Upper lobe of left lung (tissue), 6 donors: ENCODE measurements around the gene MSANTD1. TPM values are rescaled to one million over a fixed set of nuclear protein-coding genes. Genes with fewer than 3 reads are reported as not detected.

Experiments used
- ATAC-seq, 2 donors: fragments of 200-7000 bp; cut with Tn5 transposase; one replicate each; pipeline ENCODE4 v1.9.1; 2022; ENCODE audit warnings: mild to moderate bottlenecking in 2 of 2, moderate library complexity in 2 of 2; ENCODE audit not compliant: low FRiP score in 2 of 2
- DNase-seq, 2 donors: peaks; one replicate each; pipeline ENCODE4 v3.0.0-alpha.2; 2019 to 2020
- H3K27ac ChIP-seq, 4 donors: fragments of 200-600 bp; sonication (generic); one replicate each; pipeline ENCODE4 v1.5.1; 2016 to 2019
- H3K27me3 ChIP-seq, 4 donors: fragments of 200-600 bp; sonication (generic); one replicate each; pipeline ENCODE4 v1.5.1; 2017 to 2019
- H3K36me3 ChIP-seq, 4 donors: fragments of 200-600 bp; sonication (generic); one replicate each; pipeline ENCODE4 v1.5.1; 2016 to 2019
- H3K4me1 ChIP-seq, 4 donors: fragments of 200-600 bp; sonication (generic); one replicate each; pipeline ENCODE4 v1.5.1; 2018 to 2019
- H3K4me3 ChIP-seq, 4 donors: fragments of 200-600 bp; sonication (generic); one replicate each; pipeline ENCODE4 v1.5.1; 2017 to 2019; ENCODE audit warnings: mild to moderate bottlenecking in 2 of 4, moderate library complexity in 1 of 4
- H3K9me3 ChIP-seq, 4 donors: fragments of 200-600 bp; sonication (generic); one replicate each; pipeline ENCODE4 v1.5.1; 2018 to 2019
- EP300 ChIP-seq, 4 donors: sonication (generic); formaldehyde crosslinking; IDR thresholded peaks; one replicate each; pipeline ENCODE4 v1.5.1; 2017; ENCODE audit warnings: antibody characterized with exemption in 4 of 4, control low read depth in 2 of 4
- POLR2A ChIP-seq, 4 donors: fragments of 450-650 bp; IDR thresholded peaks; one replicate each; pipeline ENCODE4 v1.5.1; 2016 to 2017; ENCODE audit warnings: antibody characterized with exemption in 4 of 4, mild to moderate bottlenecking in 2 of 4
- POLR2AphosphoS5 ChIP-seq, 2 donors: sonication (generic); formaldehyde crosslinking; IDR thresholded peaks; one replicate each; pipeline ENCODE4 v1.5.1; 2017; ENCODE audit warnings: antibody characterized with exemption in 2 of 2
- WGBS, 2 donors: methylation state at CpG; one replicate each; pipeline ENCODE4 v1.1.5; 2017 to 2018; 5-methylcytosine and 5-hydroxymethylcytosine counted together
- total RNA-seq, 6 donors: library from RNA; depleted of rRNA in 4 of 6; stranded (reverse); fragments of >200 nt in 4 of 6; gene quantifications; one replicate each; pipeline versions ENCODE4 v1.1.0 to v1.2.1, GENCODE V29; 2016 to 2021
- TF ChIP-seq, protein P1 (sequence below), 6 experiments: fragments of 450-650 bp in 4 of 6; fragments of 200-600 bp in 2 of 6; sonication (generic) in 2 of 6; IDR thresholded peaks; one replicate each; pipeline ENCODE4 v1.5.1; 2016 to 2019; ENCODE audit warnings: antibody characterized with exemption in 6 of 6
- donor health status: DM: no; HTN: no; CAD: no; lungs with moderate emphysema.
- donor health status: DM: no; HTN: yes; CAD: no; lungs with severe emphysema.

MSANTD1 gene
- total RNA-seq, 6 donors from 2014 or later, result 1.00 to 7.3 (median 1.8) TPM

DNA sequence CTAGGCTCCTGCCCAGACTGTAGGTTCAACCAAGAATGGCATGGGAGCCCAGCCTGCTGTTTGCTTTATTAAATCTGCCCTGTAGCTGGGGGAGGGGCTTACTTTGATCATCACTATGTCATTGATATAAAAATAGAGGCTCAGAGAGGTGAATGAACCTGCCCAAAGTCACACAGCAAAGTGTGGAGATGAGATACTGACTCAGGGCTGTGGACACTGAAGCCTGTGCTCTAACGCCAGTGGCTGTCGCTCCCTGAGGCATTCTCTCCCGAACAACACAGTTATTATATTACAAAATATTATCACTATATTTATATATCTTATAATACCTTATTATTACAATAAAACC lies 3.5 kb downstream of the MSANTD1 start:
- no peak for DNase-seq
- Histone ChIP-seq H3K9me3 (no peaks in the 10 kb centered on the region), H3K27ac (no peak overlapping the region), H3K4me1 (no peaks in the 10 kb centered on the region), H3K36me3 (peaks cover 0 to 9% (median 3%) of the 10 kb centered on the region in 4 donors), H3K27me3 (no peaks in the 10 kb centered on the region), H3K4me3 (no peak overlapping the region)
- TF ChIP-seq POLR2A (IDR thresholded peaks at IDR 0.05), result no peak
- no peak for TF ChIP-seq POLR2AphosphoS5 (IDR thresholded peaks at IDR 0.05)
- no peak for TF ChIP-seq EP300 (IDR thresholded peaks at IDR 0.05)
- TF ChIP-seq, protein P1, sequence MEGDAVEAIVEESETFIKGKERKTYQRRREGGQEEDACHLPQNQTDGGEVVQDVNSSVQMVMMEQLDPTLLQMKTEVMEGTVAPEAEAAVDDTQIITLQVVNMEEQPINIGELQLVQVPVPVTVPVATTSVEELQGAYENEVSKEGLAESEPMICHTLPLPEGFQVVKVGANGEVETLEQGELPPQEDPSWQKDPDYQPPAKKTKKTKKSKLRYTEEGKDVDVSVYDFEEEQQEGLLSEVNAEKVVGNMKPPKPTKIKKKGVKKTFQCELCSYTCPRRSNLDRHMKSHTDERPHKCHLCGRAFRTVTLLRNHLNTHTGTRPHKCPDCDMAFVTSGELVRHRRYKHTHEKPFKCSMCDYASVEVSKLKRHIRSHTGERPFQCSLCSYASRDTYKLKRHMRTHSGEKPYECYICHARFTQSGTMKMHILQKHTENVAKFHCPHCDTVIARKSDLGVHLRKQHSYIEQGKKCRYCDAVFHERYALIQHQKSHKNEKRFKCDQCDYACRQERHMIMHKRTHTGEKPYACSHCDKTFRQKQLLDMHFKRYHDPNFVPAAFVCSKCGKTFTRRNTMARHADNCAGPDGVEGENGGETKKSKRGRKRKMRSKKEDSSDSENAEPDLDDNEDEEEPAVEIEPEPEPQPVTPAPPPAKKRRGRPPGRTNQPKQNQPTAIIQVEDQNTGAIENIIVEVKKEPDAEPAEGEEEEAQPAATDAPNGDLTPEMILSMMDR (IDR thresholded peaks at IDR 0.05), result no peak
- WGBS, 2 donors, result 97% methylated on average over 3 of the region's 3 CpGs
- ATAC-seq, result no peak

- Histone ChIP-seq H3K27me3 (no peaks in the 10 kb centered on the region), H3K9me3 (no peaks in the 10 kb centered on the region), H3K36me3 (peaks cover 0 to 9% (median 3%) of the 10 kb centered on the region in 4 donors), H3K4me3 (no peak overlapping the region), H3K27ac (no peak overlapping the region), H3K4me1 (no peaks in the 10 kb centered on the region)
- no peak for ATAC-seq
- TF ChIP-seq EP300 (IDR thresholded peaks at IDR 0.05), result no peak
- peak; percentile 15 to 76 for DNase-seq
- 85 to 90% methylated on average over 29 to 38 of the region's 38 CpGs for WGBS, 2 donors
Measured at GRCh38 chr4:3252831-3253641, 4.1 kb downstream of the MSANTD1 start.

DNA sequence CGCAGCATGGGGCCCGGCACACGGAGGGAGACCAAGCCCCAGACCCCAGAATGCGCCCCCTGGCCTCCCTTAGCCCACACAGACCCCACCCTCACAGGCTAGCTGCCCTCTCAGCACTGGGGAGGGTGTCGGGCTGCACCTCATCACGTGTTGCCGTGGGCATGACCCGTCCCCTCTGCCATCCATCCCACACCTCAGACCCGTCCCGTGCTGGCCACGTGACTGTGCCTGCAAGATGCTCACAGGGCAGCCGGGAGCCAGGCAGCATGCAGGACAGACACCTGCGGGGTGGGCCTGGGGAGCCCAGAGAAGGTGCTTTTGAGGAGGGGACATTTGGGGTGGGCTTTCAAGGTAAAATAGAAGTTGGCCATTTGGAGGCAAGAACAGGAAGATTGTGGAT lies 4.8 kb downstream of the MSANTD1 start:
- DNase-seq (peak; percentile 18 to 55), ATAC-seq (no peak)
- no peaks in the 10 kb centered on the region for H3K4me1 ChIP-seq
- H3K27me3 ChIP-seq, result no peaks in the 10 kb centered on the region
- no peak overlapping the region for H3K4me3 ChIP-seq
- H3K9me3 ChIP-seq, result no peaks in the 10 kb centered on the region
- H3K36me3 ChIP-seq, result peaks cover 0 to 9% (median 3%) of the 10 kb centered on the region in 4 donors
- 70 to 95% methylated on average over 5 to 11 of the region's 13 CpGs for WGBS, 2 donors
- no peak for TF ChIP-seq POLR2A (IDR thresholded peaks at IDR 0.05)
- TF ChIP-seq POLR2AphosphoS5 (IDR thresholded peaks at IDR 0.05), result no peak
- no peak for TF ChIP-seq EP300 (IDR thresholded peaks at IDR 0.05)
- TF ChIP-seq, protein P1 (IDR thresholded peaks at IDR 0.05), result no peak
- no peak overlapping the region for H3K27ac ChIP-seq

GRCh38 chr4:3254302-3255131 lies 5.6 kb downstream of the MSANTD1 start:
- no peak overlapping the region for H3K4me3 ChIP-seq
- no peaks in the 10 kb centered on the region for H3K9me3 ChIP-seq
- DNase-seq, result peak; percentile 10 to 48
- no peak for ATAC-seq
- TF ChIP-seq, protein P1 (IDR thresholded peaks at IDR 0.05), result no peak
- TF ChIP-seq POLR2A (IDR thresholded peaks at IDR 0.05), result no peak
- no peak for TF ChIP-seq EP300 (IDR thresholded peaks at IDR 0.05)
- TF ChIP-seq POLR2AphosphoS5 (IDR thresholded peaks at IDR 0.05), result no peak
- H3K4me1 ChIP-seq, result no peaks in the 10 kb centered on the region
- no peak overlapping the region for H3K27ac ChIP-seq
- peaks cover 0 to 9% (median 3%) of the 10 kb centered on the region in 4 donors for H3K36me3 ChIP-seq
- H3K27me3 ChIP-seq, result no peaks in the 10 kb centered on the region
- WGBS, 2 donors, result 96 to 98% methylated on average over 8 to 13 of the region's 14 CpGs

DNA sequence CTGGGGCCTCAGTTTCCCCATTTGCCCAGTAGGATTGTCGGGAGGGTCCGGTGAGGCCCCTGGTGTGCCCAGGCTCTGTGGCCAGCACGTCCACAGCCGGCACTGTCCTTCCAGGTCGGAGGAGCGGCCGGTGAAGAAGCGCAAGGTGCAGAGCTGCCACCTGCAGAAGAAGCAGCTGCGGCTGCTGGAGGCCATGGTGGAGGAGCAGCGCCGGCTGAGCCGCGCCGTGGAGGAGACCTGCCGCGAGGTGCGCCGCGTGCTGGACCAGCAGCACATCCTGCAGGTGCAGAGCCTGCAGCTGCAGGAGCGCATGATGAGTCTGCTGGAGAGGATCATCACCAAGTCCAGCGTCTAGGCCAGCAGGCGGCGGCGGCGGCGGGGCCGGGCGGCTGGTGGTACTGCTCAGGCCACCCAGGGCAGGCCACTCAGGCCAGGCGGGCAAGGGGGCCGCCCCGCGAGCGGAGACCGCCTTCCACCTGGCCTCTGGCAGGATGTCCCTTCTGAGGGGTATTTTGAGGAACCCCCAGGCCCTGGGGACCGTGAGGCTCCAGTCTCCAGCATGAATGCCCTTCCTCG lies 6.7 kb downstream of the MSANTD1 start:
- 97% methylated on average over 13 to 22 of the region's 36 CpGs for WGBS, 2 donors
- no peaks in the 10 kb centered on the region for H3K9me3 ChIP-seq
- peaks cover 0 to 9% (median 3%) of the 10 kb centered on the region in 4 donors for H3K36me3 ChIP-seq
- H3K27me3 ChIP-seq, result no peaks in the 10 kb centered on the region
- peak; percentile 11 to 83 for DNase-seq
- no peak for ATAC-seq
- no peaks in the 10 kb centered on the region for H3K4me1 ChIP-seq
- no peak overlapping the region for H3K4me3 ChIP-seq
- no peak overlapping the region for H3K27ac ChIP-seq
- TF ChIP-seq POLR2AphosphoS5 (IDR thresholded peaks at IDR 0.05), result no peak
- TF ChIP-seq, protein P1 (IDR thresholded peaks at IDR 0.05), result no peak
- TF ChIP-seq POLR2A (IDR thresholded peaks at IDR 0.05), result no peak
- no peak for TF ChIP-seq EP300 (IDR thresholded peaks at IDR 0.05)
